ENCODE measurements around the gene VNN1.
"Not testable (repeated sequence)": the region's sequence is repeated elsewhere in the genome, so short reads cannot be mapped to it uniquely, and the experiment has no call there.

The VNN1 gene

DNA sequence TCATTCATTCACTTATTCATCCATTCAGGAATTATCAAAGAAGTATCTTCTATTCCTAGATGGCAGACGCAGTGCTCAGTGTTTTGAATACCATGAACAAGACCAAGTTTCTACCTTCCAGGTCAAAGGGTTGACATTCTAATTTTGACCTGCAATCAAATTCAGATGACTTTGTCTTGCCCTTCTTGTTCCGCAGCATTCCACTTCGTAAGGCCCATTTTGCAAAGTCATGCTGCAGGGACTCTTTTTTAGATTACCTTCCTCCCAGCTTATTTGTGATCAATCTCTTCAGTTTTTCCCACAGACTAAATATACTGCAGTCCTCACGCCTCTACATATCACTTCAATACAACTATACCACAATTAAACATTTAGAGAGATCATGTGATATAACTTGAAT lies 47.7 kb downstream of the VNN1 start:
- no peak for DNase-seq

DNA sequence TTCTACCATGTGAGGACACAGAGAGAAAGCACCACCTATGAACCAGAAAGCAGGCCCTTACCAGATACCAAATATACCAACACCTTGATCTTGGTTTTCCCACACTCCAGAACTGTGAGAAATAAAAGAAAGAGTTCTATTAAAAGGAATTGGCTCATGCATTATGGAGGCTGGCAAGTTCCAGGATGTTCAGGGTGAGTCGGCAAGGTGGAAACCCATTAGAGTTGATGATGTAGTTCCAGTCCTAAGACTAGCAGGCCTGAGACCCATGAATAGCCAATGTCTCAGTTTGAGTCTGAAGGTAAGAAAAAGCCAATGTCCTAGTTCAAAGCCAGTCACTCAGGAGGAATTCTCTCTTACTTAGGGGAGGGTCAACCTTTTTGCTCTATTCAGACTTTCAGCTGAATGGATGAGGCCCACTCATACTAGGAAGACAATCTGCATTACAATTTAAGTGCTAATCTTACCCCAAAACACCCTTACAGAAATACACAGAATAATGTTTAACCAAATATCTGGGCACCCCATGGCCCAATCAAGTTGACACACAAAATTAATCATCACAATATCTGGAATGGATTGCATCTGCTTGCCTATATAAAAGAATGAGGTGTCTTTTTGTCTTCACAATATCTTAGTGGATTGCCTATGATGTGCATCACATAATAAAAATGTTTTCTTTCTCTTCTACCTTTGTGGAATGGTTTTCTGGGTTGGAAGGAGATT lies 49.4 kb downstream of the VNN1 start:
- DNase-seq = no peak

GRCh38 chr6:132663661-132664060 lies 50.2 kb downstream of the VNN1 start:
- DNase-seq = peak; percentile 79

DNA sequence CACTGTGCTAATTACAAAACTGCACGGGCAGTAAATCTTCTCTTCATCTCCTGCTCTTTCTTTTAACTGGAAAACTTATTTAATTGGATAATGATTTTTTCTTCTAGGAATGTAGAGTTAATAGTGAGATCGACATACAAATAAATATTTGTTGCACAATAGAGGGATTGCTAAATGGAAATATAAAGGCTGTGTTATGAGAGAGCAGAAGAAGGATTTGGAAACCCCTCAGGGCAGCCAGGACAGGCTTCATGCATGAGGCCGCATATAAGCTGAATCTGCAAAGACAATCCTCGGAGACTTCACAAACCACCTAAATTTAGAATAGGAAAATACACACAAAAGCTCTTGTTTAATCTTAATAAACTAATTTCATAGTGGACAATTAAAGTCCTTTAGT lies 51.9 kb downstream of the VNN1 start:
- DNase-seq = no peak

GRCh38 chr6:132659082-132659481 lies 54.8 kb downstream of the VNN1 start, which contains the start of gene TAAR1:
Gene TAAR1 (minus strand): TSS chr6:132659182. CDS start chr6:132646003, 13,179 bp downstream.
- DNase-seq = no peak

DNA sequence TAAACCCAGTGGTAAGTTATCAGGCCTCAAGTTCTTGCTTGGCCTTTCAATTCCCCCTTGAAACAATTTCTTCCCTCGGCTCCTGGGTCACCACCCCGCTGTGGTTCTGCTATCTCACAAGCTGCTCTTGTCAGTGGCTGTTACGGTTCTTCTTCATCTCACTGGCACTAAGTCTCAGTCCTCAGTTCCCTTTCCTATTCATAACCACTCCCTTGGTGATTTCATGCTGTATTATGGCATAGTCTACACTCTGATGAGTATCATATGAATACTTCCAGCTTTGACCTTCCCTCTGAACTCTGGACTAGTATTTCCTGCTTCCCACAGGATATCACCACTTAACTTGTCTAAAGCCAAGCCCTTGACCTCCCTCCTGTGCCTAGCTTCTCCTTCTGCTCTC lies 62.8 kb downstream of the VNN1 start:
- DNase-seq = no peak

DNA sequence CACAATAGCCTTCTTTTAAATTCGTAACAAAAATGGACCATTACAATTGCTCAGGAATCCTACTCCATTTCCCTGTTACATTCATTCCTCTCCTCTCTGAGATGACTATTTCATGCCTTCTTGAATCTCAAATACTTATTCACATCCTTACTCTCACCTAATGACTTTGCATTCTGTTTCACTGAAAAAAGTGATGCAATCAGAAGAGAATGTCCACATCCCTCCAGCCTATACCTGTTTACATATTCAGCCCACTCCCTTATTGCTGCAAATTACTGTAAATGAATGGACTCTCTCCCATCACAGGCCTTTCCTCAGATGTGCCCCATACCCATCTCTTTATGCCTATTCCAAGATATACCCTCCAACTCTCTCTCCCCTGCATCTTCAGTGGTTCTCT lies 63.4 kb downstream of the VNN1 start:
- DNase-seq = no peak

DNA sequence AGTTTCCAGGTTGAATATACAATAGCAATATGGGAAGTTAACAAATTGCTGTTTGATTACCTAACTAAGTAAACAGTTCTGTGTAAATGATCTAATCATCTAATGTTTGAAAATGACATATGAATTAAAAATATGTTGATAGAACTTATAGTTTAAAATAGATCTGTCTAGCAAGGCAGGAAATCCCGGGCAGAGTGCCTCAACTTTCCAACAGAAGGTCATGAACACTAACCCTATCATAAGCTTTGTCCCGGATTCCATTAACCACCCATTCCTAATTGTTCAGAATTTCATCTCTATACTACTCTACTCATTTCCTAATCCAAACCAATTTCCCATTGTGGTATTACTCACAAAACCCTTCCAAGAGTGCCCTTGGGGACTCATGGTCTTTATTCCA lies 65.0 kb downstream of the VNN1 start:
- no peak for DNase-seq

DNA sequence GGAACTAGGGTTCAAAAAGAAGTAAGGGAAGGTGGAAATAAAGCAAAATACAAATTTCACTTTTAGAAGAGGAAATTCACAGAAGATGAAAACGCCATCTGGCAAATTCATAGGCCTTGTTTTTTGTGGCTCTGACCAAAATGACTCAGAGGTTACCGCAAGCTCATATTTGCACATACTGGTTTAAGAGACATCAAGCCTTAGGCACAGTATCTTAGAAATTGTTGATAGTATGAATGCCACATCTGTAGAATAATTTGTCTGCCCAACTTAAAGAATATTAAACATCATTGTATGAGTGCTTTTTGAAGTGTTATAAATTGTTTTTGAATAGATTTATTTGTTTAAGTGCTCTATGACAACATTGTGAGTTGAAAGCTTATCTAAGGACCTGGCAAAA lies 65.5 kb downstream of the VNN1 start:
- DNase-seq = peak; percentile 52

- no peak for DNase-seq
Observed at GRCh38 chr6:132643547-132643946, 70.3 kb downstream of the VNN1 start.

GRCh38 chr6:132637135-132637534 lies 76.7 kb downstream of the VNN1 start:
- DNase-seq = not testable (repeated sequence)

- DNase-seq = not testable (repeated sequence)
Observed at GRCh38 chr6:132635906-132636305, 77.9 kb downstream of the VNN1 start.

- not testable (repeated sequence) for DNase-seq
Observed at GRCh38 chr6:132635288-132635687, 78.6 kb downstream of the VNN1 start.

DNA sequence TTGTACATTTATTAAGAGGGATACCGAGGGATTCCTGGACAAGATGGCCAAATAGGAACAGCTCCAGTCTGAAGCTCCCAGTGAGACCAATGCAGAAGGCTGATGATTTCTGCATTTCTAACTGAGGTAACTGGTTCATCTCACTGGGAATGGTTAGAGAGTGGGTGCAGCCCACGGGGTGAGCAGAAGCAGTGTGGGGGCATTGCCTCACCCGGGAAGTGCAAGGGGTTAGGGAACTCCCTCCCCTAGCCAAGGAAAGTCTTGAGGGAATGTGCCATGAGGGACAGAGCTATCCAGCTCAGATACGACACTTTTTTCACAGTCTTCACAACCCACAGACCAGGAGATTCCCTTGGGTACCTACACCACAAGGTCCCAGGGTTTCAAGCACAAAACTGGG lies 79.1 kb downstream of the VNN1 start:
- DNase-seq = no peak

GRCh38 chr6:132633362-132633761 lies 80.5 kb downstream of the VNN1 start:
- no peak for DNase-seq
